C4-2B (cell line): ENCODE results near the gene ALDOC.

Source experiments
- H3K27ac ChIP-seq: fragments of 450-650 bp; 2 replicates; pipeline ENCODE4 v1.5.1; 2017
- ZFX ChIP-seq: fragments of 450-650 bp; IDR thresholded peaks from 2 replicates; pipeline ENCODE4 v1.6.1; 2017
- TF ChIP-seq, protein P1 (sequence below): fragments of 450-650 bp; conservative IDR thresholded peaks from 2 replicates; pipeline ENCODE4 v1.5.1; 2017; ENCODE audit warnings: mild to moderate bottlenecking

ALDOC gene

DNA sequence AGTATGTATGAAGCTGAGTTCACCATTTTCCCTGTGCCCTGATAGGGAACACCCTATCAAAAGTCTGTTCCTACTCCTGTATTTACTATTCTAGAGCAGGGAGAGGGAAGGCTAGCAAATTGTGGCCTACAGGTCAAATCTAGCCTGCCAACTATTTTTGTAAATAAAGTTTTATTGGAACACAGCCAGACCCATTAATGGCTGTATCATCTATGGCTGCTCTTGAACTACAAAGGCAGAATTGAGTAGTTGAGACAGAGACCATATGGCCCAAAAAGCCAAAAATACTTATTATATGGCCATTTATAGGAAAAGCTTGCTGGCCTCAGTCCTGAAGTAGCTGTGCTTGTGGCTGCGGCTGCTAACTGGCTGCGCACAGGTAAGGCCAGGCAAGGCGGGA, 4.3 kb upstream of the ALDOC start:
- H3K27ac ChIP-seq, result no peak overlapping the region
- no peak for TF ChIP-seq ZFX
- TF ChIP-seq, protein P1, sequence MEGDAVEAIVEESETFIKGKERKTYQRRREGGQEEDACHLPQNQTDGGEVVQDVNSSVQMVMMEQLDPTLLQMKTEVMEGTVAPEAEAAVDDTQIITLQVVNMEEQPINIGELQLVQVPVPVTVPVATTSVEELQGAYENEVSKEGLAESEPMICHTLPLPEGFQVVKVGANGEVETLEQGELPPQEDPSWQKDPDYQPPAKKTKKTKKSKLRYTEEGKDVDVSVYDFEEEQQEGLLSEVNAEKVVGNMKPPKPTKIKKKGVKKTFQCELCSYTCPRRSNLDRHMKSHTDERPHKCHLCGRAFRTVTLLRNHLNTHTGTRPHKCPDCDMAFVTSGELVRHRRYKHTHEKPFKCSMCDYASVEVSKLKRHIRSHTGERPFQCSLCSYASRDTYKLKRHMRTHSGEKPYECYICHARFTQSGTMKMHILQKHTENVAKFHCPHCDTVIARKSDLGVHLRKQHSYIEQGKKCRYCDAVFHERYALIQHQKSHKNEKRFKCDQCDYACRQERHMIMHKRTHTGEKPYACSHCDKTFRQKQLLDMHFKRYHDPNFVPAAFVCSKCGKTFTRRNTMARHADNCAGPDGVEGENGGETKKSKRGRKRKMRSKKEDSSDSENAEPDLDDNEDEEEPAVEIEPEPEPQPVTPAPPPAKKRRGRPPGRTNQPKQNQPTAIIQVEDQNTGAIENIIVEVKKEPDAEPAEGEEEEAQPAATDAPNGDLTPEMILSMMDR, result no peak

GRCh38 chr17:28579526-28579925, 2.8 kb upstream of the ALDOC start:
- TF ChIP-seq ZFX, result no peak
- TF ChIP-seq, protein P1, result no peak

DNA sequence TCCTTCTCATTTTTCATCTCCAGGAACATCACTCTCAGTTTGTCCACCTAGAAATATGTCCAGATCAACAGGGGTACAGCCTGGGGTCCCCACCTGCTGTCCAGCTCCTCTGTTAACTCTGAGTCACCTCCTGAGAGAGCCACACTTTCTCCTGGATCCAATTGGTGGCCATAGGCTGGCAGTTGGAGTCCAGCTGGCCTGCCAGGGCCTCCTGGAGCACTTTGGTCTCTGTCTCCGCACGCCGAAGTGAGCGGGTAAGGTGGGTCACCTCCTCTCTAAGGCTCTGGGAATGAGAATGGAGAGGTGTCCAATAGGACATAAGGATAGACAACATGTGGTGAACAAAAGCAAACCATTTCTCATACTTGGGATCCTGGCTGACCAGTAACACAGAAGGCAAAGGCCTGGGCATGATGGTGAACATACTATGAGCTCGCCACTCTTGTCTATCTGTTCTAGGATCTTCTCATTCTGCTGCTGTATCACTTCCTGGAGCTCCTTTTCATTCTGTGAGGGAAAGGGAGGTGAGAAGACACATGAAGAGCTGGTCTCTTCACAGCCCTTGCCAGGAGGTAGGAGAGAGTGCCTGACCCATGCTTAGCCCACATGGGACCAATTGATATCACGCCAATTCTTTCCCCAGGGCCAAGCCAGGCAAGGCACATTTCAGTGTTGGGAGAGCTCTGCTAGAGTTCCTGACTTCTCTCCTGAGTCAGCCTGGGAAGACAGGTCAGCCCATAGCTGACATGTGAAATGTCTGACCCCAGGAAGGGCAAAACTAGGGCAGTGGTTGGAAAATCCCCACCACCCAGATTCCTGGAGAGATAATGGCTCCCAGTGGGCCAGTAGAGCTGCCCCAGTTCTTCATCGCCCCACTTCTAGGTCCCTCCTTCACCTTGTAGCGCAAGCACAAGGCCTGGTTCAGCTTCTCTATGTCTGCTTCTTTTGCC, 1.8 kb upstream of the ALDOC start:
- no peak for TF ChIP-seq ZFX
- TF ChIP-seq, protein P1, result no peak
- no peak overlapping the region for H3K27ac ChIP-seq

More at GRCh38 chr17:28579526-28579925, 2.8 kb upstream of the ALDOC start:
- H3K27ac ChIP-seq, result no peak overlapping the region

DNA sequence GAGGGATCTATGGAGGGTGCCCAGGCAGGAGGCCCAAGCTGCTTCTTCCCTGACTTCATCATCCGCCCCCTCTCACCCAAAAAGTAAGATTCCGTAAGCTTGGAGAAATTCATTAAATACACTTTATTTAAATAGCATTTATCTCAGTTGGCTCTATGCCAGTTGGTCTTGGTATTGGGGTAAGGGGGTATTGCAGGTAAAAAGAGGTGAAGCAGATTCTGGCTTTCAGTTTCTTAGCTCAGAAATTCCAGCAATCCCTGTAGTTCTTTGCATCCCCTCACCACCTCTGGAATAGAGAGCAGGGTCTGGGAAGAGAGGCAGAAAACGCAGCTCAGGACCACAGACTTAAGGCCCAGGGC, 750 bp upstream of the ALDOC start:
- peak overlapping the region; percentile 71 for H3K27ac ChIP-seq
- TF ChIP-seq ZFX, result no peak
- TF ChIP-seq, protein P1, result no peak

GRCh38 chr17:28576016-28576415, 679 bp downstream of the ALDOC start:
- peak overlapping the region; percentile 71 for H3K27ac ChIP-seq

DNA sequence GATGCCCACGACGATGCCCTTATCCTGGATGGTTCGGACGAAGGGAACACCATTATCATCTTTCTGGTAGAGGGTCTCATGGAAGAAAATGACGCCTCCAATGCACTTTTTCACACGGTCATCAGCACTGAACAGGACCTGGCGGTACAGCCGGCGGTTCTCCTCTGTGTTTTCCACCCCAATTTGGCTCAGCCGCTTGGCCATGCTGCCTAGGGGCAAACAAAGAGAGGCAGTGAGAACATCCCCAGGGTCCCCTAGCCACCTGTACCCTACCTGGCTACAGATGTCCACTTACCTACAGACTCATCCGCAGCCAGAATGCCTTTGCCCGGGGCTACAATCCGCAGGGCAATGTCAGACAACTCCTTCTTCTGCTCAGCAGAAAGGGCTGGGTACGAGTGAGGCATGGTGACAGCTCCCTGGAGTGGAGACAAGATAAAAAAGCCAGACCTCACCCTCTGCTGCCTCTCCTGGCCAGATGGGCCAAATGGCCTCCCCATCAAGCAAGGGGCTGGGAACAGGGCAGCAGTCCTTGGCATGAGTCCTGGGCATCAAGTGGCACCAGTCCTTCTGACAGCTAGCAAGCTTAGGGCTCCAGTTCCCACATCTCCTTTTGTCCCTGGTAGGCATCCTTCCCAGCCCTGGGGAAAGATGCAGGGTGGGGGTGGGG, 1.4 kb downstream of the ALDOC start:
- TF ChIP-seq, protein P1, result no peak
- TF ChIP-seq ZFX, result no peak
- H3K27ac ChIP-seq, result no peak overlapping the region

- TF ChIP-seq, protein P1, result no peak; the same call in 1 of the 2 replicates
- no peak for TF ChIP-seq ZFX
- H3K27ac ChIP-seq, result no peak overlapping the region
Observed at GRCh38 chr17:28574526-28574925, 2.2 kb downstream of the ALDOC start.
